Measurements from ENCODE around the gene SGSH. TPM values are rescaled to one million over a fixed set of nuclear protein-coding genes. Genes with fewer than 3 reads are reported as not detected.

Gene SGSH
- total RNA-seq, 2 experiments from 2014 or later: 37.4 to 44.7 TPM

DNA sequence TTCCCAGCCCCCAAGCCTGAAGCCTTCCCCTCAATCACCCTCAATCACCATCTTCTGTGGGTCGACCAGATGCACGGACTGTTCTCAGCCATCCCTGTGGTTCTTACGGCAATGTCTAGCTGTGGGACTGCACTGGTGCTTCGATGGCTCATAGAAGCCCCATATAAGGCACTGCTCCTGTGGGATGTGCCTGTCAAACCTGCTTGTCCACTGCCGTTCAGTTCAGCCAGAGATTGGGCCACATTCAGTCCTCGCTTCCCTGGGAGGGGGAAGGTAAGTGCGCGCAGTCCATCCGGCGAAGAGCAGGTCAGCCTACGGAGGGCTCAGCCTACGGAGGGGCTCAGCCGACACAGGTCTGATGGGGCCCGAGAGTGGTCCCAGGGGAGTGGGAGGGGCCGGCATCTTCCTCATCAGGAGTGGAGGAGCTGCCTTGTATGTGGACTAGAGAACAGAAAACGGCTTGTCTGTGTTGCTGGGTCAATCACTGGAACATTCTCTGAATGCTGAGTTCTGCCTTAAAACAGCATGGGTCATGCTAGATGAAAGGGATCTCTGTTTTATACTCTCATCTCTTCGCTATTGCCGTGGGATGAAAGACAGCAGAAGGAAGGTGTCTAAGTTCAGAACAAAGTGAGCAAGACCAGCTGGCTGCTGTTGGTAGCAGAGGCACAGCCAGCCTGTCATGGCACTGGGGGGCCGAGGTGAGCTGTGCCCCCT, 50.2 kb downstream of the SGSH start, which contains the start of gene CARD14:
TSS of gene CARD14 (plus strand) at position 247 of the 717 bp plus-strand sequence. CDS start 11,409 bp downstream, outside the sequence.
- no peaks in the 10 kb centered on the region for H3K36me3 Mint-ChIP-seq
- H3K4me3 Mint-ChIP-seq: no peak within 1 kb of the TSS
- H3K4me1 Mint-ChIP-seq (ENCODE audit: low read depth): no peaks in the 10 kb centered on the region
- ChIA-PET CTCF (no interaction called here), POLR2A (no interaction called here)
- no peak within 1 kb of the TSS for H3K27ac Mint-ChIP-seq
- H3K27me3 Mint-ChIP-seq: peaks cover 2% of the 10 kb centered on the region
- DNase-seq: no peak
- H3K9me3 Mint-ChIP-seq: no peaks in the 10 kb centered on the region
- intact Hi-C loops (cut with micrococcal nuclease): no loop called here

DNA sequence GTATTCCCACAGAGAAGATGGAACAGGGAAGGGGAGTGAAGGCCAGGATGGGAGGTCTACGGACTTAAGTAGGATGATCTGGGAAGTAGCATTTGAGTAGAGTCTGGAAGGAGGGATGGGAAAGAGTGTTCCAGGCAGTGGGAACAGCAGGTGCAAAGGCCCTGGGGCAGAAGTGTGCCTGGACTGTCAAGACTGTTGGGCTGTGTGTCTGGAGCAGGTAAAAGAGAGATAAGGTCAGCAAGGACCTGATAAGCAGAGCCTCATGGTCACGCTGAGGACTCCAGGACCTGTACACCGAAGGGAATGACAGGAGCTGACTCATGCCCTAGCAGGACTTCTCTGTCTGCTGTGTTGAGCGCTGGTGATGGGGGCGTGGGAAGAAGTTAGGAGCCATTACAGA, 51.0 kb downstream of the SGSH start:
- POLR2A ChIA-PET: no interaction called here
- no peak overlapping the region for H3K27ac Mint-ChIP-seq
- H3K4me3 Mint-ChIP-seq: no peak overlapping the region
- intact Hi-C loops (cut with micrococcal nuclease): no loop called here
- CTCF ChIA-PET: no interaction called here
- H3K9me3 Mint-ChIP-seq: no peaks in the 10 kb centered on the region
- peaks cover 2% of the 10 kb centered on the region for H3K27me3 Mint-ChIP-seq
- H3K36me3 Mint-ChIP-seq: no peaks in the 10 kb centered on the region
- DNase-seq: no peak
- no peaks in the 10 kb centered on the region for H3K4me1 Mint-ChIP-seq (ENCODE audit: low read depth)

DNA sequence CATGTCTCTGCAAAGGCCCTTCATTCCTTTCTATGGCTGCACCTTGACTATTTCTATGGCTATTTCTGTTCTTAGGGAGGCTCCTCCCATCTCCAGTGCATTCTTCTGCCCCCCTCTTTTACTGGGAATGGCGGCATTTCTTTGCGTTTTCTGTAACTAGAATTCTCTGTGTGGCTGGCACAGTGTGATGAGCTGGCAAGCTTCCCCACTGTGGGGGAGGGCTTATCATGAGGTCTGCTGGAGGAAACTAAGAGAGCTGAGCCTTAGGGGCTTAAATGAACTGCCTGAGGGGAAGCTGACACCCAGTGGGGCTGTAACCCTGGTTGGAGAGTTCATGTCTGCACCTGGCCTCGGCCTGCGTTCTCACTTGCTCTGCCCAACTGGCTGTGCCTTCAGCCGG, 51.8 kb downstream of the SGSH start:
- no peak for DNase-seq
- CTCF ChIA-PET: no interaction called here
- peaks cover 2% of the 10 kb centered on the region for H3K27me3 Mint-ChIP-seq
- no peak overlapping the region for H3K4me3 Mint-ChIP-seq
- no peak overlapping the region for H3K27ac Mint-ChIP-seq
- H3K9me3 Mint-ChIP-seq: no peaks in the 10 kb centered on the region
- no peaks in the 10 kb centered on the region for H3K4me1 Mint-ChIP-seq (ENCODE audit: low read depth)
- intact Hi-C loops (cut with micrococcal nuclease): no loop called here
- POLR2A ChIA-PET: no interaction called here
- no peaks in the 10 kb centered on the region for H3K36me3 Mint-ChIP-seq

DNA sequence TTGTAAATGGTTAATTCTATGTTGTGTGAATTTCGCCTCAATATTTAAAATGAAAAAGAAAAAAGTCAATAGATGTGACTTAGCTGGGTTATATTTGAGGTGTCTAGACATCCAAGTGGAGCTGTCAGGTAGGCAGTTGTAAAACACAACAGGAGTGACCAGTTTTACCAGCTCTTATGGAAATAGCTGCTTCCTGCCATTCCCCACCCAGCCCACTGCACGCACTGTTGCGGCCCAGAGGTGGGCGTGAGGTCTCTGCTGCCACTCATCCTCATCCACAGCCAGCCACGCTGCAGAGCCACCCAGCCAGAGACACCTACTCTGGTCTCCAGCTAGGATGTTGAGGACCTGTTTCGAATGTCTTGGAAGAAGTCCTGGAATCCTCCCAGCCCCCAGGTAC, 53.7 kb downstream of the SGSH start:
- no peak overlapping the region for H3K27ac Mint-ChIP-seq
- no peaks in the 10 kb centered on the region for H3K9me3 Mint-ChIP-seq
- ChIA-PET POLR2A (no interaction called here), CTCF (interaction anchor here (1.2 to 1.5 kb wide), 2 partner anchors 9 to 65 kb away, joined by 3 to 5 read pairs; partner anchors contain the start of gene GAA)
- no peaks in the 10 kb centered on the region for H3K36me3 Mint-ChIP-seq
- intact Hi-C loops (cut with micrococcal nuclease): no loop called here
- DNase-seq: no peak
- H3K27me3 Mint-ChIP-seq: peaks cover 9% of the 10 kb centered on the region
- no peaks in the 10 kb centered on the region for H3K4me1 Mint-ChIP-seq (ENCODE audit: low read depth)
- H3K4me3 Mint-ChIP-seq: no peak overlapping the region

DNA sequence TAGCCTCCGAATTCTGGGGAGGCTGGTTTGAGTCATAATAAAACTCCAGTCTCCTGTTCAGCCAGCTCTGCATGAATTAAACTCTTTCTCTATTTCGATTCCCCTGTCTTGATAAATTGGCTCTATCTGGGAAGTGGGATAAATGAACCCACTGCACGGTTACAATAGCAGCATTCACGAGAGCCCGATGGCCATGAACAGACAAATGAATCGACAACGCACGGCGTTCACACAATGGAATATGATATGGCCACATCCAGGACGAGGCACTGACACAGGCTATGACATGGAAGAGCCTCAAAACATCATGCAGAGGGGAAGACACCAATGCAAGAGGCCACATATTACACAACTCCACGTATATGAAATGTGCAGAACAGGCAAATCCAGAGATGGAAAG, 55.9 kb downstream of the SGSH start:
- POLR2A ChIA-PET: no interaction called here

DNA sequence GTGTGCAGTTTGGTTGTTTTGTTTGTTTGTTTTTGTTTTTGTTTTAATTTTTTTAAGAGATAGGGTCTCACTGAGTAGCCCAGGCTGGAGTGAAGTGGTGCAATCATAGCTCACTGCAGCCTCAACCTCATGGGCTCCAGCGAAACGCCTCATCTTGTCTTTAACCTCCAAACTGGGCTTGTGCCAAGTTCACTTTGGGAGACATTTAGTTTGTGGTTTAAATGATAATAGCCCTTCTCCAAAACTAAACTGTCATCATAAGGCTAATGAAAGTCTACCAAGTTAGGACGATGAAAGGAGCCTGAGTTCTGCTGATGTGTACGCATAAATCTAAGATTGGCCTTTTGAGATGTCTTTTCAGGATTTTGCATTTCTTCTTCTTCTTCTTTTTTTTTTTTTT, 56.8 kb downstream of the SGSH start:
- no peak overlapping the region for H3K27ac Mint-ChIP-seq
- no peaks in the 10 kb centered on the region for H3K9me3 Mint-ChIP-seq
- no peak for DNase-seq
- CTCF ChIA-PET: interaction anchor here (0.9 kb wide), 1 partner anchor 32 kb away, joined by 3 read pairs; no protein-coding TSS in a partner anchor
- H3K36me3 Mint-ChIP-seq: no peaks in the 10 kb centered on the region
- H3K4me1 Mint-ChIP-seq (ENCODE audit: low read depth): no peaks in the 10 kb centered on the region
- intact Hi-C loops (cut with micrococcal nuclease): no loop called here
- H3K27me3 Mint-ChIP-seq: peaks cover 21% of the 10 kb centered on the region
- POLR2A ChIA-PET: no interaction called here
- H3K4me3 Mint-ChIP-seq: no peak overlapping the region

More for the DNA sequence above, 55.9 kb downstream of the SGSH start:
- no peak overlapping the region for H3K4me3 Mint-ChIP-seq
- no peaks in the 10 kb centered on the region for H3K9me3 Mint-ChIP-seq
- H3K4me1 Mint-ChIP-seq (ENCODE audit: low read depth): no peaks in the 10 kb centered on the region
- H3K27ac Mint-ChIP-seq: no peak overlapping the region
- peaks cover 21% of the 10 kb centered on the region for H3K27me3 Mint-ChIP-seq
- intact Hi-C loops (cut with micrococcal nuclease): no loop called here
- CTCF ChIA-PET: no interaction called here
- no peaks in the 10 kb centered on the region for H3K36me3 Mint-ChIP-seq
- DNase-seq: no peak

DNA sequence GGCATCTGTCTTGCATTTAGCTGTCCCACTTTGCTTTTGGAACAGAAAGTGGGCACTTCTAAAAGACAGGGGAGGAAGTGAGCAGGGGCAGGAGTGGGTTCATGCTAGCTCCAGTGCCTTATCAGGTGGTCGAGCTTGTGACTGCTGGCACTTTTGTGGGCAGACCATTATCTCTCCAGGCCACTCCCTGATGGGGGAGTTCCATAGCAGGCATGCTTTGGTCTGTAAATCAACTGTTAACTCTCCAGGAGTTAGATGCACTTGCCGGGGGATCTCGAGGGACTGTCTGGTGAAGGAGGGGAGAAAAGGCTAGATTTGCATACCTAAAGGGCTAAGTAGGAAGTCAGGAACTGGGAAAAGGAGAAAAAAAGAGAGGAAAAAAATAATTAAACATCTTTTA, 59.6 kb downstream of the SGSH start:
- H3K27me3 Mint-ChIP-seq: peaks cover 19% of the 10 kb centered on the region
- CTCF ChIA-PET: interaction anchor here (1.4 kb wide), 1 partner anchor 59 kb away, joined by 4 read pairs; the partner anchor contains the start of gene GAA

More for the DNA sequence above, 59.6 kb downstream of the SGSH start:
- no peaks in the 10 kb centered on the region for H3K36me3 Mint-ChIP-seq
- POLR2A ChIA-PET: no interaction called here
- no peak overlapping the region for H3K4me3 Mint-ChIP-seq
- H3K4me1 Mint-ChIP-seq (ENCODE audit: low read depth): no peaks in the 10 kb centered on the region
- no peak overlapping the region for H3K27ac Mint-ChIP-seq
- H3K9me3 Mint-ChIP-seq: peaks cover 6% of the 10 kb centered on the region
- intact Hi-C loops (cut with micrococcal nuclease): no loop called here
- DNase-seq: no peak

Other genes starting within 250 kb of the SGSH start
- gene TBC1D16, start 184.5 kb downstream of the SGSH start, total RNA-seq: 1 to 10 TPM; 5.4 TPM
- gene CCDC40, start 183.7 kb downstream of the SGSH start, total RNA-seq: under 1 TPM; 0.82 to 1.00 TPM
- 10 to 100 TPM; 28.0 to 29.6 TPM for gene GAA, start 118.8 kb downstream of the SGSH start, total RNA-seq
- gene EIF4A3, start 73.2 kb downstream of the SGSH start, total RNA-seq: 100 to 1,000 TPM; 111 to 115 TPM
- not detected for gene CARD14, start 50.3 kb downstream of the SGSH start, total RNA-seq
- 10 to 100 TPM; 10.1 to 10.6 TPM for gene SLC26A11, start 94 bp upstream of the SGSH start, total RNA-seq
- gene RNF213, start 40.5 kb upstream of the SGSH start, total RNA-seq: 100 to 1,000 TPM; 421 to 440 TPM
- 10 to 100 TPM; 16.1 to 16.3 TPM for gene ENDOV, start 194.8 kb upstream of the SGSH start, total RNA-seq

Measured in activated CD4-positive, alpha-beta memory T cell treated with anti-CD3 and anti-CD28 coated beads for 36 hours (primary cell).